Adrenal gland (tissue), 12 donors: ENCODE data around the gene PDYN. TPM values are rescaled to one million over a fixed set of nuclear protein-coding genes. Genes with fewer than 3 reads are reported as not detected.

Source experiments
- DNase-seq, 7 donors: peaks; one replicate each; pipeline ENCODE4 v3.0.0-alpha.2; 2019 to 2020
- H3K27ac ChIP-seq, 5 donors: fragments of 200-600 bp; sonication (generic) in 4 of 5; 1 replicate in 3 of 5; 2 replicates in 2 of 5; pipeline versions ENCODE4 v1.5.1 to v1.8.0; 2016 to 2020; ENCODE audit warnings: mild to moderate bottlenecking in 1 of 5
- H3K27me3 ChIP-seq: fragments of 200-600 bp; 2 replicates; pipeline ENCODE4 v1.8.0; 2021
- H3K36me3 ChIP-seq, 2 donors: fragments of 200-600 bp; replicated peaks in 1 of 2; 1 replicate in 1 of 2; 2 replicates in 1 of 2; pipeline versions ENCODE4 v1.5.1 to v1.8.0; 2018 to 2022
- H3K4me1 ChIP-seq, 2 donors: fragments of 200-600 bp; replicated peaks in 1 of 2; 1 replicate in 1 of 2; 2 replicates in 1 of 2; pipeline versions ENCODE4 v1.5.1 to v1.8.0; 2018 to 2021
- H3K4me3 ChIP-seq, 4 donors: fragments of 200-600 bp; sonication (generic) in 3 of 4; one replicate each; pipeline ENCODE4 v1.5.1; 2016 to 2018
- H3K9me3 ChIP-seq, 3 donors: fragments of 200-600 bp; sonication (generic) in 1 of 3; replicated peaks in 1 of 3; 1 replicate in 2 of 3; 2 replicates in 1 of 3; pipeline versions ENCODE4 v1.5.1 to v1.8.0; 2016 to 2021
- POLR2A ChIP-seq, 2 donors: fragments of 450-650 bp; IDR thresholded peaks; one replicate each; pipeline ENCODE4 v1.6.1; 2017; ENCODE audit warnings: antibody characterized with exemption in 2 of 2, mild to moderate bottlenecking in 2 of 2, moderate library complexity in 1 of 2
- WGBS, 4 donors: extraction: QIAGEN DNeasy Blood & Tissue Kit in 2 of 4; methylation state at CpG; one replicate each; pipeline versions ENCODE4 v1.1.5 to v1.1.7; 2013 to 2017; 5-methylcytosine and 5-hydroxymethylcytosine counted together
- intact Hi-C, 2 donors: fragments of 100-400 bp; cut with DNase I; formaldehyde crosslinking; loops; one replicate each; pipeline versions ENCODE4 v1.14.1 to v1.15.0; 2022 to 2023
- polyA plus RNA-seq, 3 donors: library from polyadenylated mRNA; stranded (reverse); fragments of 200-250 nt in 2 of 3; fragments of 350-450 nt in 1 of 3; fragmentation: Illumina TruSeq in 1 of 3; extraction: RNeasy Lipid Tissue Mini Kit (QIAGEN cat#74804) in 1 of 3; gene quantifications; one replicate each; pipeline ENCODE4 v1.2.3, GENCODE V29; 2013 to 2014
- total RNA-seq, 9 donors: library from RNA; depleted of rRNA in 4 of 9; stranded (reverse); fragments of >200 nt in 4 of 9; fragments of 120-200 nt in 1 of 9; fragmentation: NEBNext Ultra II Directional in 1 of 9; extraction: Animal tissue kit (Norgen Biotek cat#: 25700) in 1 of 9; gene quantifications; one replicate each; pipeline versions ENCODE4 v1.1.0 to v1.2.4, GENCODE V29; 2013 to 2023
- TF ChIP-seq, protein P1 (sequence below), 6 experiments: fragments of 450-650 bp in 4 of 6; fragments of 200-600 bp in 2 of 6; sonication (generic) in 1 of 6; IDR thresholded peaks; 1 replicate in 5 of 6; 2 replicates in 1 of 6; pipeline versions ENCODE4 v1.5.1 to v1.8.0; 2016 to 2021; ENCODE audit warnings: antibody characterized with exemption in 6 of 6, mild to moderate bottlenecking in 2 of 6, moderate library complexity in 1 of 6
- donor health status: healthy with polysubstance abuse.
- donor health status: Bipolar disorder and iron deficiency.
- donor health status: DM: yes; HTN: yes; CAD: no.
- donor health status: DM: no; HTN: no; CAD: no.
- donor health status: DM: no; HTN: no; CAD: no.
- donor health status: DM: yes; HTN: yes; CAD: no.

The PDYN gene
- total and polyA plus RNA-seq, 12 donors = not detected

DNA sequence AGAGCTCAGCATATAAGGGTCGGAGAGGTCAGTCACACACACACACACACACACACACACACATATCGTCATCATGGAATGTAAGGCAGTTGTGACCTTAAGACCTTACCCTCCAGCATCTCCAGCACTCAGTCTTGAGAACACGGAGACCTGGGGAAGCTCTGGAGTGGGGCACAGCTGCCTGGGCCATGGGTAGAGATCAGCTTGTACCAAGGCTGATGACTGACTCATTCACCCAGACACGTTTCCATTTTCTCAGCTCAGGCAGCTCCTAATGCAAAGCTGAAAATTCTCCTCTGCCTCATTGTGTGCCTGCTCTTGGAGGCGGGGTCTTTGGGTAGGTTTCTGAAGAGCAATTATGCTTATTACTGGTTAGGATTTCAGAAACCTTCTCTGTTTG, 38.3 kb upstream of the PDYN start:
- no peaks in the 10 kb centered on the region for H3K4me1 ChIP-seq
- H3K4me3 ChIP-seq = no peak overlapping the region
- TF ChIP-seq POLR2A (IDR thresholded peaks at IDR 0.05) = no peak
- TF ChIP-seq, protein P1, sequence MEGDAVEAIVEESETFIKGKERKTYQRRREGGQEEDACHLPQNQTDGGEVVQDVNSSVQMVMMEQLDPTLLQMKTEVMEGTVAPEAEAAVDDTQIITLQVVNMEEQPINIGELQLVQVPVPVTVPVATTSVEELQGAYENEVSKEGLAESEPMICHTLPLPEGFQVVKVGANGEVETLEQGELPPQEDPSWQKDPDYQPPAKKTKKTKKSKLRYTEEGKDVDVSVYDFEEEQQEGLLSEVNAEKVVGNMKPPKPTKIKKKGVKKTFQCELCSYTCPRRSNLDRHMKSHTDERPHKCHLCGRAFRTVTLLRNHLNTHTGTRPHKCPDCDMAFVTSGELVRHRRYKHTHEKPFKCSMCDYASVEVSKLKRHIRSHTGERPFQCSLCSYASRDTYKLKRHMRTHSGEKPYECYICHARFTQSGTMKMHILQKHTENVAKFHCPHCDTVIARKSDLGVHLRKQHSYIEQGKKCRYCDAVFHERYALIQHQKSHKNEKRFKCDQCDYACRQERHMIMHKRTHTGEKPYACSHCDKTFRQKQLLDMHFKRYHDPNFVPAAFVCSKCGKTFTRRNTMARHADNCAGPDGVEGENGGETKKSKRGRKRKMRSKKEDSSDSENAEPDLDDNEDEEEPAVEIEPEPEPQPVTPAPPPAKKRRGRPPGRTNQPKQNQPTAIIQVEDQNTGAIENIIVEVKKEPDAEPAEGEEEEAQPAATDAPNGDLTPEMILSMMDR (IDR thresholded peaks at IDR 0.05) = no peak
- no peak for DNase-seq
- WGBS, 4 donors = 34 to 49% (median 37%) methylated on average over 5 of the region's 5 CpGs
- H3K9me3 ChIP-seq = no peaks in the 10 kb centered on the region
- H3K27ac ChIP-seq = no peak overlapping the region
- H3K27me3 ChIP-seq = peaks cover 4% of the 10 kb centered on the region
- H3K36me3 ChIP-seq = no peaks in the 10 kb centered on the region
- intact Hi-C loops = no loop called here

DNA sequence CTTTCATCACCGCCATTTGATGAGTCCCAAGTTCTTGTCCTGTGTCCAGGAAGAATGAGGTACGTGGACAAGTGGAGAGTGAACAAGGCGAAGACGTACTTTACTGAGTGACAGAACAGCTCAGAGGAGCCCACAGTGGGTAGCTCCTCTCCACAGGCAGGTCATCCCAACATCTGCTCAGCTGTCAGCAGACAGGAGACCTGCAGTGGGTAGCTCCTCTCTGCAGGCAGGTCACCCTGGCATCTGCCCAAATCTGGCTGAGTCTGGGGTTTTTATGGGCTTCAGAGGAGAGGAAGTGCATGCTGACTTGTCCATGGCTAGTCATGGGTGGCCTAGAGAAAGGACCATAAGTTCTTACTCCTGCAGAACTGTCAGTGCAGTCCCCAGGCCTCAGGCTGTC, 32.7 kb upstream of the PDYN start:
- no peak overlapping the region for H3K4me3 ChIP-seq
- H3K36me3 ChIP-seq = no peaks in the 10 kb centered on the region
- H3K27ac ChIP-seq = no peak overlapping the region
- H3K27me3 ChIP-seq = no peaks in the 10 kb centered on the region
- no peaks in the 10 kb centered on the region for H3K4me1 ChIP-seq
- H3K9me3 ChIP-seq = no peaks in the 10 kb centered on the region
- TF ChIP-seq, protein P1 (IDR thresholded peaks at IDR 0.05) = no peak
- TF ChIP-seq POLR2A (IDR thresholded peaks at IDR 0.05) = no peak
- WGBS, 4 donors = 76 to 100% (median 89%) methylated on average over 4 of the region's 4 CpGs
- no peak for DNase-seq
- intact Hi-C loops = no loop called here

DNA sequence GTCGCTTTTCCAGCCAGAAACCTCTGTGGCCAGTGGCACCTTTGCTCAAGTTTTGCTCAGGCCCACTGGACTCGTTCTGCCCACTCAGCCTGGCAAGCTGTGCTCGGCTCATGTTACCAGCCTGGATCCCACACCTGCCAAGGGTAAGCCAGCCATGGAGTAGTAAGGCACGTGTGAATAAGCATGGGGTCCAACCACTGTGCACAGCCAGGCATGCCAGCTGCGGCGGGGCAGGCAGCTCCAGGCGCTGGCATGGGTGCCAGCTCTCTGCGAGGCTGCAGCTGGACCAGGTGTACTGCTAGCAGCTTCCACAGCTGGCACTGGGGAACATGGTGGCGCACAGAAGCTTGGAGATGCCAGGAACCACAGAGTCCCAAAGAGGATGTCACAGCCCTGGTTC, 32.1 kb upstream of the PDYN start:
- WGBS, 4 donors = 77 to 88% (median 82%) methylated on average over 7 to 9 of the region's 9 CpGs
- Histone ChIP-seq H3K4me1 (no peaks in the 10 kb centered on the region), H3K27me3 (no peaks in the 10 kb centered on the region), H3K36me3 (no peaks in the 10 kb centered on the region), H3K27ac (no peak overlapping the region), H3K9me3 (no peaks in the 10 kb centered on the region), H3K4me3 (no peak overlapping the region)
- TF ChIP-seq, protein P1 (IDR thresholded peaks at IDR 0.05) = no peak
- TF ChIP-seq POLR2A (IDR thresholded peaks at IDR 0.05) = no peak
- no peak for DNase-seq
- intact Hi-C loops = no loop called here

DNA sequence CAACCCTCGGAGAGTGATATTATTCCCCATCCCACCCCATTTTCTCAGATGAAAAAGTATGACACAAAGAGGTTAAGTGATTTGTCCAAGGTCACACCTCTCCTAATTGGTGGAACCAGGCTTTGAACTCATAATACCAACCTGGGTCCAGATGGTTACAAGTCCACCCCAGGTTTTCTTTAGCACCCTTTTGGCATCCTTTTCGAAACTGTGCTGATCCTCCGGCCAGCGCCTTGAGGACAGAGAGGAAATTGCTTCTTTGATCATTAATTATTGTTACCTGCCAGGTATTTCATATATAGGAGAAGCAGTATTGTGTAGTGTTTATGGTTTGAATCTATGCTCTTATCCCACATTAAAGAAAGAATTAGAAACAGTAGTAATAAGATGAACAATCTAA, 29.3 kb upstream of the PDYN start:
- no peak for DNase-seq
- no peak overlapping the region for H3K27ac ChIP-seq
- no peaks in the 10 kb centered on the region for H3K36me3 ChIP-seq
- H3K4me3 ChIP-seq = no peak overlapping the region
- 21 to 45% (median 39%) methylated on average over 4 of the region's 4 CpGs for WGBS, 4 donors
- H3K27me3 ChIP-seq = no peaks in the 10 kb centered on the region
- no peaks in the 10 kb centered on the region for H3K4me1 ChIP-seq
- H3K9me3 ChIP-seq = no peaks in the 10 kb centered on the region
- TF ChIP-seq POLR2A (IDR thresholded peaks at IDR 0.05) = no peak
- TF ChIP-seq, protein P1 (IDR thresholded peaks at IDR 0.05) = no peak
- intact Hi-C loops = no loop called here
